ENCODE data around the gene RPAIN. TPM values are rescaled to one million over a fixed set of nuclear protein-coding genes. Genes with fewer than 3 reads are reported as not detected.
A peak's percentile ranks its signal among the peaks of the same experiment; 100 is the strongest.

The RPAIN gene
- total and polyA plus RNA-seq, 2 donors (not counting 1 experiment from before 2014, with no cell fraction given) = 73.9 to 125 TPM

DNA sequence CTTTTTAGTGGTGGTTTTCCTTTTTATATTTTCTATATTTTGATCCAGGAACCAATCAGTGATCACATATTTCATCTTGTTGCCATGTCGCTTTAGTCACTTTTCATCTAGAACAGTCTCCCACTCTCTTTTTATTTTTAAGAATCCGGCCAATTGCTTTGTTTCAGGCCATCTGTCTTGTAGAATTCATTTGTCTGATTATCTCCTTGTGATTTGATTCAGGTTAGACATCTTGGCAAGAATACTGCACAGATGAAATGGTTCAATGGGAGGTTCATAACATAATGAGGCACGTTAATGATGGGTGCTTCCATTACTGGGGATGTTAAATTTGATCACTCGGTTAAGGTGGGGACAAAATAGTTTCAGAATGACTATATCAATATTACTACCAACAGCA is 49.6 kb upstream of the RPAIN start:
- intact Hi-C loops (cut with micrococcal nuclease) = no loop called here

GRCh38 chr17:5373112-5373511 is 46.9 kb upstream of the RPAIN start:
- Histone ChIP-seq H3K79me2 (ENCODE audit: control insufficient read depth, insufficient read depth, low read length) (peaks cover 4% of the 10 kb centered on the region), H3K4me2 (replicated peaks; ENCODE audit: low read depth, low read length, poor library complexity, severe bottlenecking) (no peak overlapping the region), H4K20me1 (ENCODE audit: control insufficient read depth, insufficient read depth, low read length, poor library complexity, severe bottlenecking) (peaks cover 5% of the 10 kb centered on the region), H3K36me3 (replicated peaks in 1 of 2; ENCODE audit: control extremely low read depth in 1 of 2, control insufficient read depth in 1 of 2, extremely low read depth in 1 of 2, insufficient read depth in 2 of 2, low read length in 1 of 2) (peaks cover 2 to 93% of the 10 kb centered on the region in 2 experiments), H3K9ac (ENCODE audit: low read length) (no peak overlapping the region), H3K9me3 (ENCODE audit: control extremely low read depth in 1 of 3, control insufficient read depth in 2 of 3, insufficient read depth in 1 of 3, low read length in 2 of 3) (no peaks in the 10 kb centered on the region), H2AFZ (ENCODE audit: insufficient read depth, low read depth, low read length, poor library complexity, severe bottlenecking) (no peak overlapping the region), H3K4me3 (ENCODE audit: control extremely low read depth in 1 of 5, extremely low read depth in 1 of 5, insufficient read depth in 1 of 5, low read depth in 2 of 5, low read length in 4 of 5) (no peak overlapping the region), H3K4me1 (ENCODE audit: control insufficient read depth in 2 of 2, insufficient read depth in 2 of 2, low read length in 2 of 2) (no peaks in the 10 kb centered on the region), H3K27me3 (replicated peaks in 1 of 4; ENCODE audit: control extremely low read depth in 1 of 4, control insufficient read depth in 3 of 4, insufficient read depth in 4 of 4, low read length in 3 of 4) (no peaks in the 10 kb centered on the region), H3K27ac (ENCODE audit: low read length in 2 of 2) (no peak overlapping the region)
- CTCF ChIA-PET = interaction anchor here (0.6 to 1.9 kb wide), 4 partner anchors 8 to 174 kb away, joined by 4 to 6 read pairs (median 5); partner anchors contain the start of gene C1QBP
- WGBS (ENCODE audit: insufficient coverage) = 100% methylated on average over 2 of the region's 6 CpGs
- peaks cover 3% of the 10 kb centered on the region for H3K4me1 Mint-ChIP-seq
- POLR2A ChIA-PET = no interaction called here
- no peak for TF ChIP-seq EZH2 (IDR thresholded peaks at IDR 0.05; ENCODE audit: borderline replicate concordance, insufficient read depth, low read depth, low read length, poor library complexity, severe bottlenecking)
- no peak for TF ChIP-seq CTCF (IDR thresholded peaks at IDR 0.05)
- no peak for DNase-seq
- no peak overlapping the region for H3K4me3 Mint-ChIP-seq
- intact Hi-C loops (cut with micrococcal nuclease) = no loop called here
- peak; percentile 72 for ATAC-seq (ENCODE audit: low read depth)
- peak overlapping the region; percentile 57 for H3K27ac Mint-ChIP-seq
- H3K27me3 Mint-ChIP-seq = no peaks in the 10 kb centered on the region
- no peaks in the 10 kb centered on the region for H3K9me3 Mint-ChIP-seq (ENCODE audit: insufficient read depth)

More for the DNA sequence above, 49.6 kb upstream of the RPAIN start:
- H3K36me3 ChIP-seq (replicated peaks in 1 of 2; ENCODE audit: control extremely low read depth in 1 of 2, control insufficient read depth in 1 of 2, extremely low read depth in 1 of 2, insufficient read depth in 2 of 2, low read length in 1 of 2) = peaks cover 6 to 85% of the 10 kb centered on the region in 2 experiments
- TF ChIP-seq CTCF (IDR thresholded peaks at IDR 0.05) (no peak), EZH2 (IDR thresholded peaks at IDR 0.05; ENCODE audit: borderline replicate concordance, insufficient read depth, low read depth, low read length, poor library complexity, severe bottlenecking) (no peak)
- WGBS (ENCODE audit: insufficient coverage) = 100% methylated on average over 1 of the region's 4 CpGs
- no peak overlapping the region for H3K9ac ChIP-seq (ENCODE audit: low read length)
- no peaks in the 10 kb centered on the region for H3K27me3 Mint-ChIP-seq
- H3K4me1 ChIP-seq (ENCODE audit: control insufficient read depth in 2 of 2, insufficient read depth in 2 of 2, low read length in 2 of 2) = no peaks in the 10 kb centered on the region
- peak overlapping the region; percentile 3 for H3K27ac Mint-ChIP-seq
- H3K9me3 Mint-ChIP-seq (ENCODE audit: insufficient read depth) = no peaks in the 10 kb centered on the region
- no peaks in the 10 kb centered on the region for H3K27me3 ChIP-seq (replicated peaks in 1 of 4; ENCODE audit: control extremely low read depth in 1 of 4, control insufficient read depth in 3 of 4, insufficient read depth in 4 of 4, low read length in 3 of 4)
- no peak overlapping the region for H3K4me3 ChIP-seq (ENCODE audit: control extremely low read depth in 1 of 5, extremely low read depth in 1 of 5, insufficient read depth in 1 of 5, low read depth in 2 of 5, low read length in 4 of 5)
- POLR2A ChIA-PET = no interaction called here
- H4K20me1 ChIP-seq (ENCODE audit: control insufficient read depth, insufficient read depth, low read length, poor library complexity, severe bottlenecking) = peaks cover 4% of the 10 kb centered on the region
- H3K4me2 ChIP-seq (replicated peaks; ENCODE audit: low read depth, low read length, poor library complexity, severe bottlenecking) = no peak overlapping the region
- no peaks in the 10 kb centered on the region for H3K9me3 ChIP-seq (ENCODE audit: control extremely low read depth in 1 of 3, control insufficient read depth in 2 of 3, insufficient read depth in 1 of 3, low read length in 2 of 3)
- ATAC-seq (ENCODE audit: low read depth) = no peak
- CTCF ChIA-PET = interaction anchor here (1.7 kb wide), 1 partner anchor 69 kb away, joined by 3 read pairs; the partner anchor contains the start of gene C1QBP
- no peak overlapping the region for H3K4me3 Mint-ChIP-seq
- H3K79me2 ChIP-seq (ENCODE audit: control insufficient read depth, insufficient read depth, low read length) = peaks cover 12% of the 10 kb centered on the region
- no peak overlapping the region for H2AFZ ChIP-seq (ENCODE audit: insufficient read depth, low read depth, low read length, poor library complexity, severe bottlenecking)
- DNase-seq = no peak
- no peak overlapping the region for H3K27ac ChIP-seq (ENCODE audit: low read length in 2 of 2)
- H3K4me1 Mint-ChIP-seq = peaks cover 3% of the 10 kb centered on the region

All from B cell (primary cell).